Measurements from ENCODE around the gene FGFR3. TPM values are rescaled to one million over a fixed set of nuclear protein-coding genes. Genes with fewer than 3 reads are reported as not detected.

The FGFR3 gene
- total and polyA plus RNA-seq, 10 of the 15 experiments (the other 5 are each of a cell fraction or from before 2014, with no cell fraction given) = 0.05 to 0.33 (median 0.18) TPM; not detected in 6

DNA sequence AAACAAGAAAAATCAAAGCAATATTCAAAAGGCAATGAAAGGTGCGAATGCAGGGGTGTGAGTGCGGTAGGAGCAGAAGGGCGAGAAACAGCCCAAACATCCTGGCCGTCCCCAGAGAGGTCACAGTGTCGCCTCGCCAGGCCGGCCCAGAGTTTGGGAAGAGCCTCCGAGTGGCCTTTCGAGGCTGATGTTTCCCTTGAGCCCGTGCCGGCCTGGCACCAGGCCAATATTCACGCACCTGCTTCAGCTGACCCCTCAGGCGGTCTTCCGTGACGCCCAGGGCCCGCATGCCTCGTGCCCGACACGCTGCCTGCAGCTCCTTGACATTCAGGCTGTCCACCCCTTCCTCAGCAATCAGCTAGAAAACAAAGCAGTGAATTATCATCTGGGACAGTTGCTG, 32.2 kb downstream of the FGFR3 start:
- 95% methylated on average over 19 of the region's 19 CpGs for WGBS (ENCODE audit: insufficient coverage, insufficient replicate concordance, low lambda C conversion rate, missing lambda C conversion rate)
- BruUV-seq (replicated peaks) = no TSS peak
- Histone ChIP-seq H3K27me3 (replicated peaks in 1 of 2; ENCODE audit: control insufficient read depth in 2 of 2, insufficient read depth in 2 of 2, low read length in 1 of 2) (no peaks in the 10 kb centered on the region), H3K36me3 (ENCODE audit: control insufficient read depth in 2 of 2, insufficient read depth in 2 of 2, low read length in 1 of 2) (peaks cover 9 to 31% of the 10 kb centered on the region in 2 experiments; a peak in 3 of 4 replicates), H2AFZ (ENCODE audit: control insufficient read depth, low read depth, low read length) (no peak overlapping the region), H3K79me2 (ENCODE audit: control insufficient read depth, insufficient read depth, low read length) (no peaks in the 10 kb centered on the region), H3K4me3 (no peak overlapping the region), H3K4me2 (ENCODE audit: control insufficient read depth, insufficient read depth) (no peak overlapping the region), H4K20me1 (ENCODE audit: control insufficient read depth, insufficient read depth) (no peaks in the 10 kb centered on the region), H3K27ac (ENCODE audit: control insufficient read depth, insufficient read depth) (no peak overlapping the region), H3K9me3 (replicated peaks; ENCODE audit: control insufficient read depth, insufficient read depth, low read length) (no peaks in the 10 kb centered on the region), H3K9ac (ENCODE audit: control insufficient read depth, insufficient read depth, low read length) (no peak overlapping the region), H3K4me1 (ENCODE audit: control insufficient read depth, insufficient read depth, low read length) (no peaks in the 10 kb centered on the region)
- intact Hi-C loops (cut with micrococcal nuclease; ENCODE audit: unreplicated experiment) = no loop called here
- TF ChIP-seq IKZF2 (IDR thresholded peaks at IDR 0.05) = no peak
- TF ChIP-seq KDM1A (IDR thresholded peaks at IDR 0.05; ENCODE audit: borderline replicate concordance) = no peak
- TF ChIP-seq, protein P1, sequence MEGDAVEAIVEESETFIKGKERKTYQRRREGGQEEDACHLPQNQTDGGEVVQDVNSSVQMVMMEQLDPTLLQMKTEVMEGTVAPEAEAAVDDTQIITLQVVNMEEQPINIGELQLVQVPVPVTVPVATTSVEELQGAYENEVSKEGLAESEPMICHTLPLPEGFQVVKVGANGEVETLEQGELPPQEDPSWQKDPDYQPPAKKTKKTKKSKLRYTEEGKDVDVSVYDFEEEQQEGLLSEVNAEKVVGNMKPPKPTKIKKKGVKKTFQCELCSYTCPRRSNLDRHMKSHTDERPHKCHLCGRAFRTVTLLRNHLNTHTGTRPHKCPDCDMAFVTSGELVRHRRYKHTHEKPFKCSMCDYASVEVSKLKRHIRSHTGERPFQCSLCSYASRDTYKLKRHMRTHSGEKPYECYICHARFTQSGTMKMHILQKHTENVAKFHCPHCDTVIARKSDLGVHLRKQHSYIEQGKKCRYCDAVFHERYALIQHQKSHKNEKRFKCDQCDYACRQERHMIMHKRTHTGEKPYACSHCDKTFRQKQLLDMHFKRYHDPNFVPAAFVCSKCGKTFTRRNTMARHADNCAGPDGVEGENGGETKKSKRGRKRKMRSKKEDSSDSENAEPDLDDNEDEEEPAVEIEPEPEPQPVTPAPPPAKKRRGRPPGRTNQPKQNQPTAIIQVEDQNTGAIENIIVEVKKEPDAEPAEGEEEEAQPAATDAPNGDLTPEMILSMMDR (IDR thresholded peaks at IDR 0.05 in 2 of 3, conservative IDR thresholded peaks at IDR 0.05 in 1 of 3; ENCODE audit: control insufficient read depth in 2 of 3, extremely low read depth in 1 of 3, insufficient read depth in 1 of 3, low read depth in 3 of 3, low read length in 3 of 3) = no peak
- TF ChIP-seq PAX5 (IDR thresholded peaks at IDR 0.05; ENCODE audit: borderline replicate concordance, low read depth, low read length) = no peak
- TF ChIP-seq RAD51 (IDR thresholded peaks at IDR 0.05) = no peak
- TF ChIP-seq KLF5 (IDR thresholded peaks at IDR 0.05; ENCODE audit: partially characterized antibody) = no peak
- TF ChIP-seq, protein P2, sequence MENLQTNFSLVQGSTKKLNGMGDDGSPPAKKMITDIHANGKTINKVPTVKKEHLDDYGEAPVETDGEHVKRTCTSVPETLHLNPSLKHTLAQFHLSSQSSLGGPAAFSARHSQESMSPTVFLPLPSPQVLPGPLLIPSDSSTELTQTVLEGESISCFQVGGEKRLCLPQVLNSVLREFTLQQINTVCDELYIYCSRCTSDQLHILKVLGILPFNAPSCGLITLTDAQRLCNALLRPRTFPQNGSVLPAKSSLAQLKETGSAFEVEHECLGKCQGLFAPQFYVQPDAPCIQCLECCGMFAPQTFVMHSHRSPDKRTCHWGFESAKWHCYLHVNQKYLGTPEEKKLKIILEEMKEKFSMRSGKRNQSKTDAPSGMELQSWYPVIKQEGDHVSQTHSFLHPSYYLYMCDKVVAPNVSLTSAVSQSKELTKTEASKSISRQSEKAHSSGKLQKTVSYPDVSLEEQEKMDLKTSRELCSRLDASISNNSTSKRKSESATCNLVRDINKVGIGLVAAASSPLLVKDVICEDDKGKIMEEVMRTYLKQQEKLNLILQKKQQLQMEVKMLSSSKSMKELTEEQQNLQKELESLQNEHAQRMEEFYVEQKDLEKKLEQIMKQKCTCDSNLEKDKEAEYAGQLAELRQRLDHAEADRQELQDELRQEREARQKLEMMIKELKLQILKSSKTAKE (IDR thresholded peaks at IDR 0.05; ENCODE audit: low read depth, poor library complexity, severe bottlenecking) = no peak
- no peak for TF ChIP-seq NFIC (IDR thresholded peaks at IDR 0.05; ENCODE audit: low read depth, low read length)
- TF ChIP-seq SP1 (IDR thresholded peaks at IDR 0.05; ENCODE audit: low read depth, low read length) = no peak
- no peak for TF ChIP-seq SMAD5 (IDR thresholded peaks at IDR 0.05; ENCODE audit: low read depth)
- no peak for TF ChIP-seq FOXM1 (IDR thresholded peaks at IDR 0.05; ENCODE audit: low read depth, low read length)
- TF ChIP-seq BACH1 (IDR thresholded peaks at IDR 0.05; ENCODE audit: borderline replicate concordance) = no peak
- TF ChIP-seq EP300 (IDR thresholded peaks at IDR 0.05; ENCODE audit: borderline replicate concordance in 1 of 2, control insufficient read depth in 1 of 2, low read depth in 2 of 2, low read length in 2 of 2) = no peak
- TF ChIP-seq, protein P3, sequence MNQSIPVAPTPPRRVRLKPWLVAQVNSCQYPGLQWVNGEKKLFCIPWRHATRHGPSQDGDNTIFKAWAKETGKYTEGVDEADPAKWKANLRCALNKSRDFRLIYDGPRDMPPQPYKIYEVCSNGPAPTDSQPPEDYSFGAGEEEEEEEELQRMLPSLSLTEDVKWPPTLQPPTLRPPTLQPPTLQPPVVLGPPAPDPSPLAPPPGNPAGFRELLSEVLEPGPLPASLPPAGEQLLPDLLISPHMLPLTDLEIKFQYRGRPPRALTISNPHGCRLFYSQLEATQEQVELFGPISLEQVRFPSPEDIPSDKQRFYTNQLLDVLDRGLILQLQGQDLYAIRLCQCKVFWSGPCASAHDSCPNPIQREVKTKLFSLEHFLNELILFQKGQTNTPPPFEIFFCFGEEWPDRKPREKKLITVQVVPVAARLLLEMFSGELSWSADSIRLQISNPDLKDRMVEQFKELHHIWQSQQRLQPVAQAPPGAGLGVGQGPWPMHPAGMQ (IDR thresholded peaks at IDR 0.05; ENCODE audit: borderline replicate concordance) = no peak
- TF ChIP-seq SREBF1 (IDR thresholded peaks at IDR 0.05; ENCODE audit: low read length) = no peak
- no peak for FAIRE-seq
- ChIA-PET POLR2A (no interaction called here), RAD21 (ENCODE audit: unreplicated experiment) (no interaction called here), CTCF (no interaction called here), SMC1A (ENCODE audit: uncharacterized antibody, unreplicated experiment) (no interaction called here)
- no peak for ATAC-seq
- no peak for DNase-seq (ENCODE audit: low read depth, low spot score)
- in situ Hi-C loops (cut with MboI) = no loop called here
